Glomerular visceral epithelial cell (primary cell): ENCODE measurements around the gene POFUT1.
A peak's percentile ranks its signal among the peaks of the same experiment; 100 is the strongest.
"Not testable (repeated sequence)": the region's sequence is repeated elsewhere in the genome, so short reads cannot be mapped to it uniquely, and the experiment has no call there.

Experiments
- DNase-seq: peaks from one replicate; pipeline ENCODE4 v3.0.0-alpha.2; 2016; ENCODE audit errors: extremely low spot score

The POFUT1 gene

DNA sequence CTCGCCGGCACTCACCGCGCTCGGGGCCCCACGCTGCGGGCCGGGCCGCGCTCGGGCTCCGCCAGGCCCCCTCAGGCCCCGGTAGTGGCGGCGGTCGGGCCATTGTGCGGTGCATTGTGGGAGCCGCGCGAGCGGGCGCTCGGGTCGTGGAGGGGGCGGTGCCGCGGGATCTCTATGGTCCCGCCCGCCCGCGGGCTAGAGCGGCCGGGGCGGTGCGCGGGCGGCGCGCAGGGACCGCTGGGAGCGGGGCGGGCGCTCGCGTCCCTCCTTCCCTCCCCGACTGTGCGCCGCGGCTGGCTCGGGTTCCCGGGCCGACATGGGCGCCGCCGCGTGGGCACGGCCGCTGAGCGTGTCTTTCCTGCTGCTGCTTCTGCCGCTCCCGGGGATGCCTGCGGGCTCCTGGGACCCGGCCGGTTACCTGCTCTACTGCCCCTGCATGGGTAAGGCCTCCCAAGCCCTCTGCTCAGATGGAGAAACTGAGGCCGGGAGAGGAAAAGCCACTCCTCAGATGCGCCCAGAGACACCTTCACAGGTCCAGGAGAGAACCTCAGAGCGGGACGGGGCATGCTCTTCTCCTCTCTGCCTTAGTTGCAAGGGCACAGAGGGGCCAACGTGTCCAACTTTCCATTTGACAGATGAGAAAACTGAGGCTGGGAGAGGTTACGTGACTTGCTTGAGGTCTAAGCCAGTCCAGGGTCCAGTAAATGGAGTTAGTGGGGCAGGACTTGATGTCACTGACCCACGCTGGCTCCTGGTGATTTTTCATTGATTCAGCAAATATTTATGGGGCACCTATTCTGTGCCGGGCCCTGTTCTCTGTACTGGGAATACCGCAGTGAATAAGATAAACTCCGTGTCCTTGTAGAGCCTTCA is at the start of gene POFUT1, which contains the start of gene PLAGL2:
POFUT1 (plus strand) TSS at position 255 of the 873 bp plus-strand sequence; CDS start at position 317, 62 bp downstream.
PLAGL2 (minus strand) TSS at position 118 of the 873 bp plus-strand sequence. CDS start 5,565 bp downstream, outside the sequence.
- peak; percentile 90 for DNase-seq

DNA sequence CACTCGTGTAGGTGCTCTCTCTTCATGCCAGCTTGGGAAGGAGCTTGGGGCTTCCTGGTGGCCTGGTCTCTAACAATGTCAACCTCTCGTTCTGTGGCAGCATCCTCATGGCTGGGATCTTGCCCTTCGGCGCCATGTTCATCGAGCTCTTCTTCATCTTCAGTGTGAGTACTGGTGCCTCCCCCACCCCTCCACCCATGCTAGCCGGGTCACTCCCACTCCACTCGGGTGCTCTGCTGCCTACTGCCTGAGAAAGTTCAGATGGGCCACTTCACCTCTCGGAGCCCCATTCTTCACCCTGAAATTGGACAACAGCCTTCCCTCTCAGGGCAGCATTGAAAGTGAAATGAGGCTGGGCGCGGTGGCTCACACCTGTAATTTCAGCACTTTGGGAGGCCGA is 49.3 kb upstream of the POFUT1 start:
- no peak for DNase-seq

DNA sequence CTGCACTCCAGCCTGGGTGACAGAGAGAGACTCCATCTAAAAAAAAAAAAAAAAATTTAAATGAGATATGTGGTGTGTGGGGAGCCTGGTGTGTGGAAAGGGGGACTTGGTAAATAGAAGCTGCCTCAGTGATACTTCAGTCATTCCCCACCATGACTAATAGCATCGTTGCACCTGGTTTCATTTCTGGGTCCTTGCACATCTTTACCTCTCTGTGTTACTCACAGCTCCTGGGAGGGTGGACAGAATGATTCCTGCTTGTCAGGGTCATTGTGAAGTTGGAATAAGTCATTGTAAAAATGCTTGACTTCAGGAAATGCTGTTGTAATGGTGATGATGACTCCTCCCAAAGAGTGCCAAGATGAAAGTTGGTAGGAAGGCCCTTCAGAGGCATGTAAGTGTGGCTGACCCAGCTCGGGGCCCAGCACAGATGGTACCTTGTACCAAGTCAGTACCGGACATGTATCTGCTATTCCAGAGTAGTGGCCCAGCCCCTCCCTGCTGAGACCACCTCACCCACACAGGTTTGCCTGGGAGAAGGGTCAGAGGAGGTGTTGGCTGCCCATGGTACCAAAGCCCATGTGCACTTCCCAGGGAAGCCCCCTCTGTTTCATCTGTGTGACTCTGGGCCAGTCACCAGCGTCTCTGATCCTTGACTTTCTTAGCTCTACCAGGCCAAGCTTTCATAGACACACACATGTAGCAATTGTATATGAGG is 48.6 kb upstream of the POFUT1 start:
- DNase-seq: no peak

DNA sequence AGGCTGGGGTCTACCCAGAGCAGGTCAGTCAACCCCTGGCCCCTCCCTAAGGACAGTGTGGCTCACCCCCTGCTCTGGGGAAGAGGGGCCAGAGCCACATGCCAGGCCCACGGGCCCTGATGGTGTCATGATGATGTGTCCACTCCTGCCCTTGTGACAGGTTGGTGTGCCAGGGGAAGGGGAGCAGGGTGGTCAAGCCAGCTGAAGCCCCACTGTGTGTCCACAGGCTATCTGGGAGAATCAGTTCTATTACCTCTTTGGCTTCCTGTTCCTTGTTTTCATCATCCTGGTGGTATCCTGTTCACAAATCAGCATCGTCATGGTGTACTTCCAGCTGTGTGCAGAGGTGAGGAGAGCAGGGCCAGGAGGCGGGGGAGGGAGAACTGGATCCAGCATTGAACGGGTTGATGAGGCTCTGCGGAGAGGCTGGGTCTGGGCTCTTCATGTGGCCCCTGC is 47.9 kb upstream of the POFUT1 start:
- no peak for DNase-seq

DNA sequence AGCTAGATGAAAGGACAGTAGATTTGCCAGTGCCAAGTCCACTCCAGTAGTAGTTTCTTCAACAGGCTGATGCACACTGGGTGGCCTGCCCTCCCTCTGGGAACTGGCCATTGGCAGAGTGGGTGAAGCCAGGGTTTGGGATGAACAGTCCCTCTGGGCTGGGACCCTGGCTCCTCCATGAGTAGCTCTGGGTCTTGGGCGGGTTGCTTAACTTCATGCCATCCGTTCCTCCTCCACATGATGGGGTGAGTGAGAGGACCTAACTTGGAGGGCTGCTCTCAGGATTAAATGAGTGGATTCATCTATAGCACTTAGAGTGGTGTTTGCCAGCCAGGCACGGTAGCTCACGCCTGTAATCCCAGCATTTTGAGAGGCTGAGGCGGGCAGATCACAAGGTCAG is 47.3 kb upstream of the POFUT1 start:
- DNase-seq: no peak

DNA sequence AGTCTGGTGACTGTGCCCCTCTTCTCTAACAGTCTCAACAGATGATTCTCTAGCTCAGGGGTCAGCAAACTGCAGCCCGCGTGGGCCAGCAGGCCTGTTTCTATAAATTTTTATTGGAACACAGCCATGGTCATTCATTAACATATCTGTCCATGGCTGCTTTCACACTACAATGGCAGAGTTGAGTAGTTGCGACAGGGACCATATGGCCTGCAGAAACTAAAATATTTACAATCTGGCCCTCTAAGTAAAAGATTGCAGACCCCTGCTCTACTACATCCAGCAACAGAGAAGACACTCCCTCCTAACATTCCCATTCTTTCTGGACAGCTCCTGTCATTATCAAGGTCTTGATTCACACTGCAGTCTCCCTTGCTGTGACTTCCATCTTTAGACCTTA is 45.3 kb upstream of the POFUT1 start:
- DNase-seq: no peak

DNA sequence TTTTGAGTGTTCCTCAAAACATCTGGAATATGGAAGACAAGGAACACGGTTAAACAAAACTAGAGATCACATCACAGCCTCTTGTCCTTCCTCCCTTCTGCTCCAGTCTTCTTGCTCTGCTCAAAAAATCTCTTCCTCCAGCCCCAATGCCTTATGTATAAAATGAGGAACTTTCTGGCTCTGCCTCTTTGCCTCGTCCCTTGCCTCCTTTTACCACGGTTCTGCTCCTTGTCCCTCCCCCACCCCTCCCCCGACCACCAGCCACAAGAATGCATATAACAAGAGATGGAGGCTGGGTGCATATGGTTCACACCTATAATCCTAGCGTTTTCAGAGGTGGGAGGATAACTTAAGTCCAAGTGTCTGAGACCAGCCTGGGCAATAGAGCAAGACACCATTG is 43.7 kb upstream of the POFUT1 start:
- DNase-seq: no peak

DNA sequence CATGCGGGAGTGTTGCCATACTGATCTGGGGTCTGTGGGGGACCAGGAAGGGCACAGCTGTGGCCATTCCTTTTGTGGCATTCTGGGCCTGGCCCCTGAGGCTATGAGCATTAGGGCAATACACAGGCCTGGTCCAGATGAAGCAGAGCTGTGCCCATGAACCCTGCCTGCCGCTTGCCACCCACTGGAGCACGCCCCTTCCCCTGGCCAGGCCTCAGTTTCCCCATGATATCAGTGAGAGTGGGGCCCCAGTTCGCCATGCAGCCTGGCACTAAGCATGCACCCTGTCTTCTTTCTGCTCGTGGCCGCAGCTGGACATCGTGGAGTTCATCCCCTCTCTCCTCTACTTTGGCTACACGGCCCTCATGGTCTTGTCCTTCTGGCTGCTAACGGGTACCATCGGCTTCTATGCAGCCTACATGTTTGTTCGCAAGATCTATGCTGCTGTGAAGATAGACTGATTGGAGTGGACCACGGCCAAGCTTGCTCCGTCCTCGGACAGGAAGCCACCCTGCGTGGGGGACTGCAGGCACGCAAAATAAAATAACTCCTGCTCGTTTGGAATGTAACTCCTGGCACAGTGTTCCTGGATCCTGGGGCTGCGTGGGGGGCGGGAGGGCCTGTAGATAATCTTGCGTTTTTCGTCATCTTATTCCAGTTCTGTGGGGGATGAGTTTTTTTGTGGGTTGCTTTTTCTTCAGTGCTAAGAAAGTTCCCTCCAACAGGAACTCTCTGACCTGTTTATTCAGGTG is 42.5 kb upstream of the POFUT1 start:
- DNase-seq: no peak

DNA sequence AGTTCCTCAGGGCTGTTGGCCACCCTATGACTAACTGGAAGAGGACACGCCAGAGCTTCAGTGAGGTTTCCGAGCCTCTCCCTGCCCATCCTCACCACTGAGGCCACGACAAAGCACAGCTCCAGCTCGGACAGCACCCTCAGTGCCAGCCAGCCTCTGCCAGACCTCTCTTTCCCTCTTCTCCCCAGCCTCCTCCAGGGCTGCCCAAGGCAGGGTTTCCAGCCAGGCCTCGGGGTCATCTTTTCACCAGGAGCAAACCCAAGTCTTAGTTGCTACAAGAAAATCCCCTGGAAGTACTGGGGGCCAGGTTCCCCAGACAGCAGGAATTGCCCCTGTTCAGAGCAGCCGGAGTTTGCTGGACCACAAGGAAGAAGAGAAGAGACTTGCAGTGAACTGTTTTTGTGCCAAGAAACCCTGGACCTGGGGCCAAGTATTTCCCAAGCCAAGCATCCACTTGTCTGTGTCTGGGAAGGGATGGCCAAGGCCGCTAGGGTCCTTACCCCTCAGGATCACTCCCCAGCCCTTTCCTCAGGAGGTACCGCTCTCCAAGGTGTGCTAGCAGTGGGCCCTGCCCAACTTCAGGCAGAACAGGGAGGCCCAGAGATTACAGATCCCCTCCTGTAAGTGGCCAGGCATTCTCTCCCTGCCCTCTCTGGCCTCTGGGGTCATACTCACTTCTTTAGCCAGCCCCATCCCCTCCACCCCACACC is 41.7 kb upstream of the POFUT1 start:
- no peak for DNase-seq

DNA sequence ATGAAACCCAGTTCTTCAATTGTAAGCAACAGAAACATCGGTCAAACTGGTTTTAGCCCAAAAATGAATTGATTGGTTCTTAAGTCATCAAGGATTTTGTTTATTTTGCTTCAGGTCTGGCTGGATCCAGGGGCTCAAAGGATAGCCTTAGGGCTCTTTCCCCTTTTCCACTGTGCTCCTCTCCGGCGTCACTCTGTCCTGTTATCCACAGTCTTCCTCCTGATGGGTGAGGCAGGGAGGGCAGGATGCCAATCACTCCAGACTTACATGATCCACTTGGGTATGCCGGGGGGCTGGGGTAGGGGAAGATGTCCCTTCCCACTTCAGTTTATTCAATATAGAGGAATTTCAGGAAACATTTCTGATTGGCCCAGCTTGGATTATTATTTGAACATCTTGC is 40.1 kb upstream of the POFUT1 start:
- no peak for DNase-seq

DNA sequence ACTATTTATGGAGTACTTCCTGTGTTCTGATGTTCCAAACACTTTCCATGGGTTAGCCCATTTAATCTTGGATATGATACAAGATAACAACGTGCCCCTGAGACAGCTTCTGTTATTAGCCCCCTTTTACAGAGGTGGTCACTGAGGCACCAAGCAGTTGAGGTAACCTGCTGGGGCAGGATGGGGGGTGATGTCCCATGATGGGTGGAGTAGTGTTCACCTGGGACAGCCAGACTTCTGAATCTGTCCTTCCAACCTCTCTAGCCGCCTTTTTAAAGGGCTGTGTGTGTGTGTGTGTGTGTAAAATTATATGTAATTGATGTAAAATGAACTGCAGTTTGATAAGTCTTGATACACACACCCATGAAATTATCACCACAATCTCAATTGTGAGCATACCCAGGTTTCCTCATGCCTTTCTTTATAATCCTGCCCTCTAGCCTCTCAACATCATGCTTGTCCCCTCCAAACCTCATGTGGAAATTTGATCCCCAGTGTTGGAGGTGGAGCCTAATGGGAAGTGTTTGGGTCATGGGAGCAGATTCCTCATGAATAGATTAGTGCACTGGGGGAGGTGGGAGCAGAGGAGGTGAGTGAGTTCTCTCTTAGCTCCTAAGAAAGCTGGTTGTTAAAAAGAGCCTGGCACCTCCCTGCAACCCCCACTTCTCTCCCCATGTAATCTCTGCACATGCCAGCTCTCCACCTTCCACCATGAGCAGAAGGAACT is 39.3 kb upstream of the POFUT1 start:
- no peak for DNase-seq

DNA sequence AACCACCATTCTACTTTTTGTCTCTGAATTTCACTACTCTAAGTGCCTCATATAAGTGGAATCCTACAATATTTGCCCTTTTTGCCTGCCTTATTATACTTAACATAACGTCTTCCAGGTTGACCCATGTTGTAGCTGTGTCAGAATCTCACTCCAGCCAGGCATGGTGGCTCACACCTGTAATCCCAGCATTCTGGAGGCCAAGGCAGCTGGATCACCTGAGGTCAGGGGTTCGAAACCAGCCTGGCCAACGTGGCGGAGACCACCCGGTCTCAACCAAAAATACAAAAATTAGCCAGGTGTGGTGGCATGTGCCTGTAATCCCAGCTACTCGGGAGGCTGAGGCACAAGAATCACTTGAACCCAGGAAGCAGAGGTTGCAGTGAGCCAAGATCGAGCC is 30.0 kb upstream of the POFUT1 start:
- not testable (repeated sequence) for DNase-seq

DNA sequence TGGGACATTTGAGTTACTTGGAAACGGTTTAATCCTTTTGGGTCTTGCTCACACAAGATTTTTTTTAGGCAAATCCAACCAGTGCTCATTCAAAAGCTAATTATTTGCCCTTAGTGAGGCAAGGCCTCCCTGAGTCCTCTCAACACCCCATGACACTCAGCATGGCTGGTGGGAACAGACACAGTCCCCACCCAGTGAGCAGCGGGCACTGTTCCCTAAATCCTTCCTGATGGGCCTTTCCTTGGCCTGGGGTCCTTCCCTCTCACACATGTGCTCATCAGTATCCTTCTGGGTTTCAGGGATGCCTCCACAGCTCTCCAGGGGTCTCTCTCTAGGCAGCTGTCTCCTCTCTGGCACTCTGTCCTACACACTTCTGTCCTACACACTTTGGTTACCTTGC is 28.2 kb upstream of the POFUT1 start:
- DNase-seq: no peak

DNA sequence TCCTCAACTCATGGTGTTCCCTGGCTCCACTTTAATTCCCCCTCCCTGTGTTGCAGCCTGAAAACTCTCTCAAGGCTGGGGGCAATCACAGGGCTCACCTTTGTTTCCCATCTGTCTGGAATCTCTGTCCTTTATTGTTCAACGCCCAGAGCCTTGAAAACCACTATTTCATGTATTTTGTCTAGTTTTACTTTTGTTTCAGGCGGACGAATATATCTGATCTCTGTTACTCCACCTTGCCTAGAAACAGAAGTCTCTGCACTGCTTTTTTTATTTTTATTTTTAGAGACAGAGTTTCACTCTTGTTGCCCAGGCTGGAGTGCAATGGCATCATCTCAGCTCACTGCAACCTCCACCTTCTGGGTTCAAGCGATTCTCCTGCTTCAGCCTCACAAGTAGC is 27.7 kb upstream of the POFUT1 start:
- no peak for DNase-seq

DNA sequence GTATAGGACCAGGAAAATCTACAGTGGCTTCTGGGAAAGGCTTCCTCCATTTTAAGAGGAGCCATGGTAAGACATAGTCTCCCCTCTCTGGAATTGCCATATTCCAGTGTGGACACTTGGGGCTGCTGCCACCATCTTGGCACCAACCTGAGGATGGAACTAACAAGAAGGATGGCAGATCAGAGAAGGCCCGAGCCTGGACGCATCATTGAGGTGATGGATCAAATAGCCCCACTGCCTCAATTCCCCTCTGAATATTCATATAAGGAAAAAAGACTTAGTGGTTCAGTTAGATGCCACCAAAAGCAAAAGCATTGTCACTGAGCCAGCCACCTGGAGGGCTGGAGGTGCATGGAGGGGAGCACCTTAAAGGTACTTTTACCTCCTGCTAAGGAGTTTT is 26.1 kb upstream of the POFUT1 start:
- no peak for DNase-seq

DNA sequence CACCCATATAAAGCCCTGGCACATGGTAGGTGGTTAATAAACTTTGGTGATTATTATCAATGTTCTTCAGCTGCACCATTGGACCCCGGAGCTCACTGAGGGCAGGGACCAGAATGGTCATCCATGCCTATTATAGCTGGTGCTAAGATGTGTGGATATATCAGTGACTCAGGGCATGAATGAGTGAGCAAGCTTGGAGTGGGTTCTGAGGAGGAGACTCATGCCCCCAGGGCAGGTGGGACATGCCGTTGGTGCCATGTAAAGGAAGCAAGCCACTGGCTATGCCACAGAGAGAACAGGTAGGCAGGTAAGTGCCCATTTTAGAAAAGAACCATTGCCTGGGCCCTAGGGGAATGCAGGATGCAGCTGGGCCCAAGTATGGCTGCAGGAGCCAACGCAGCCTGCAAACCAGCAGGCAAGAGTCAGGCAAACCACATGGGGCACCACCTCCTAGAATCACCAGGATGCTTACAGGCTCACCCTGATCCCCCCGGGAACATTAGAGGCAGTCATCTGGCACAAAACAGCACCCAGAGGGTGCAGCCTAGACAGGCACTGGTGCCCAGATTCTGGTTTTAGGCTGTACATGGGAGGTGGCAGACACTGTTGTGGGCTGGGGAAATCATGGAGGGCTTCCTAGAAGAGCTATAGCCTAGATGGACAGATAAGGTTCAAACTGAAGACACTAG is 23.6 kb upstream of the POFUT1 start:
- DNase-seq: no peak

DNA sequence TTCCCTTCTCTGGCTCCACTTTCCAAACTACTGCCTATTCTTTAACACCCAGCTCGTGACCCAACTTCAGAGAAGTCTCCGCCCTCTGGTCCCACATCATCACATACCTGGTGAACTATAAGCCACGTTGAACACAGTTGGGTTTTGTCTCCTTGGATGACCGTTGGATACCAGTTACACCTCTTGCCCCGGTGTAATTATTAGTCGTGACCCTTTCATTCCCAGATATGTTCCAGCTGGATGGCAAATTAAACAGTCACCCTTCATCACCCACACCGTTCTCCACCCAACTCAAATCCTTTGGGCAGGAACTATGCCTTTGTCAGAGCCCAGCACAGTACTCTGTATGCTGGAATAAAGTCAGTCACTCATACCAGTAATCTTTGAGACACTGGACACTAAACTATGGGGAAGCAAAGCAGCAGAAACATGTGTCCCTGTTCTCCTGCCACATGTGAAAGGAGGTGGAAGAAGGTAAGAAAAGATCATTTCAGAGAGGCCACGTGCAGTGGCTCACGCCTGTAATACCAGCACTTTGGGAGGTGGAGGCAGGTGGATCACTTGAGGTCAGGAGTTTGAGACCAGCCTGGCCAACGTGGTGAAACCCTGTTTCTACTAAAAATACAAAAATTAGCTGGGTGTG is 22.6 kb upstream of the POFUT1 start:
- no peak for DNase-seq

DNA sequence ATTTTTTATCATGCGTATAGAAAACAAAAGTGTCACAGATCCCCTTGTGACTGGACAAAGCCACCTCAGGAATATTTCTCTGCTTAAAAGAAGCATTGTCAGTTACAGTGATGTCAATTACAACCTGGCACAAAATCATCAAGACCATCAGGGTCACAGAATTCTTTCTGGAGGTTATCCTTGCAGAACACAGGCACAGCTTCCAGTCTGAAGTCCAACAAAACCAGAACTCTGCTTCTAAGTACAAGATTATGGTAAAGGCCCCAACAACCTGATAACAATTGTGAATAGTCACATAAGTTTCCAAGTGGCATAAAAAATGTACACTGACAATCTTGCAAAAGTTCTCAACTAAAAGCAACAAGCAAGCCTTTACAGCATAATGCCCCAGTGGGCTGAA is 21.2 kb upstream of the POFUT1 start:
- no peak for DNase-seq

DNA sequence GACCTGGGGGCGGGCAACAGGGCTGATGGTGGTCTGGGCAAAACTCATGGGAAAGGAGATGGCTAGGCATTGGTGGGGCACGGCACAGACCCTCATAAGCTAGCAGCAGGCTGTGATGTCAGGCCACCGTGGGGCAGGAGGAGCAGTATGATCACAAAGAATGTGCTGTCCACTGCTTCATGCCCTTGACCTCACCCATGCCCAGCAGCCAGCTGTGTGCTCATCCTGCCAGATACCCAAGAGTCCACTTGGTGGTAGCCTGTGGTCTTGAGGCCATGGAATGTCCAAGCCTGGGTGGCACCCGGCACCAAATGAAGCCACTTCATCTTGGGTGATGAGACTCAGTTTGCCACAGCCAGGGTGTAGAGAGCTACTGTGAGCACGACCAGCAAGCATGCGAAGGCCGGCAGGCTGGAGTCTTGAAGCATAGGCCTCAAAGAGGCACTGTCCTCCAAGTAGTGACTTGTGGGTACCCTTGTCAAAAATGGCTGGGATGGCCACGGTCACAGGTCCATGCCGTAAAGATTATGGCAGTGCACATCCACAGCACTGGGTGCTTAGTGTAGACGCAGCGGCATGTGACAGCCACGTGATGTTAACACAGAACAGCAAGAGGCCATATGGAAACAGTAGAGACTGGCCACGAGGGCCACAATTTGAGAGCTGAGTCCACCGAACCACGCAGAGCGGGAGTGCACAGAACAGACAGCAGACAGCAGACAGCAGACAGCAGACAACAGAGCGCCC is 19.1 kb upstream of the POFUT1 start:
- no peak for DNase-seq
